GM19351 (cell line): Measurements from ENCODE around the gene ARHGEF7.
A peak's percentile ranks its signal among the peaks of the same experiment; 100 is the strongest.

Experiments
- ATAC-seq: cut with Tn5 transposase; IDR thresholded peaks from one replicate; pipeline ENCODE4 v1.9.1; 2021; ENCODE audit warnings: mild to moderate bottlenecking, moderate library complexity; ENCODE audit not compliant: unreplicated experiment

Gene ARHGEF7

GRCh38 chr13:111292710-111293485 is 177.8 kb downstream of the ARHGEF7 start:
- ATAC-seq = no peak

GRCh38 chr13:111295886-111296285 is 180.8 kb downstream of the ARHGEF7 start:
- ATAC-seq = no peak

- ATAC-seq = no peak
Observed at GRCh38 chr13:111296417-111296816, 181.3 kb downstream of the ARHGEF7 start.

- ATAC-seq = no peak
Observed at GRCh38 chr13:111298214-111298975, 183.3 kb downstream of the ARHGEF7 start.

- no peak for ATAC-seq
Observed at GRCh38 chr13:111302045-111302726, 187.1 kb downstream of the ARHGEF7 start.

- ATAC-seq = no peak
Observed at GRCh38 chr13:111303559-111303958, 188.4 kb downstream of the ARHGEF7 start.

- ATAC-seq = peak; percentile 97
Observed at GRCh38 chr13:111304041-111304544, 189.0 kb downstream of the ARHGEF7 start.

GRCh38 chr13:111304603-111305289 is 189.6 kb downstream of the ARHGEF7 start:
- ATAC-seq = no peak

- no peak for ATAC-seq
Observed at GRCh38 chr13:111312944-111313590, 198.0 kb downstream of the ARHGEF7 start.

GRCh38 chr13:111313911-111314425 is 198.9 kb downstream of the ARHGEF7 start:
- ATAC-seq = no peak

GRCh38 chr13:111314852-111315251 is 199.7 kb downstream of the ARHGEF7 start:
- ATAC-seq = no peak

GRCh38 chr13:111315347-111315995 is 200.4 kb downstream of the ARHGEF7 start:
- ATAC-seq = no peak

GRCh38 chr13:111316161-111316730 is 201.1 kb downstream of the ARHGEF7 start:
- no peak for ATAC-seq

GRCh38 chr13:111317042-111317550 is 202.0 kb downstream of the ARHGEF7 start:
- no peak for ATAC-seq

- no peak for ATAC-seq
Observed at GRCh38 chr13:111317571-111318345, 202.6 kb downstream of the ARHGEF7 start.

GRCh38 chr13:111318386-111318785 is 203.3 kb downstream of the ARHGEF7 start:
- no peak for ATAC-seq

GRCh38 chr13:111319521-111319920 is 204.4 kb downstream of the ARHGEF7 start:
- no peak for ATAC-seq
